HepG2 (cell line): Measurements from ENCODE around the gene CHCHD6. TPM values are rescaled to one million over a fixed set of nuclear protein-coding genes. Genes with fewer than 3 reads are reported as not detected.

Experiments
- ATAC-seq: fragments of 200-7000 bp; cut with Tn5 transposase; 3 replicates; pipeline ENCODE4 v1.9.1; 2020; ENCODE audit warnings: mild to moderate bottlenecking, moderate library complexity
- BruUV-seq: library from RNA; stranded (reverse); fragments of 400-500 nt; replicated peaks from 2 replicates; lab custom pipeline; 2021; lab: Mats Ljungman, UMichigan
- CTCF ChIA-PET: fragments of 300-600 bp; formaldehyde crosslinking; extraction: SDS; loops from one replicate; lab custom pipeline; 2021; ENCODE audit warnings: low total read pairs, inconsistent platforms, low intra/inter-chr PET ratio; lab: Yijun Ruan, JAX
- POLR2A ChIA-PET: fragments of 350-600 bp; sonication (Branson Sonifier 250); formaldehyde crosslinking; loops from one replicate; lab custom pipeline; 2020; ENCODE audit warnings: antibody characterized with exemption, inconsistent platforms; lab: Yijun Ruan, JAX
- DNase-seq: peaks from one replicate; pipeline ENCODE4 v3.0.0-alpha.2; 2015; ENCODE audit warnings: low spot score
- FAIRE-seq: peaks from 3 replicates; lab custom pipeline; 2011; peaks lifted over from hg19 to GRCh38; lab: Jason Lieb, UNC
- H2AFZ ChIP-seq: one replicate; pipeline ENCODE4 v1.6.1; 2011; ENCODE audit warnings: low read length, inconsistent platforms
- H3K27ac ChIP-seq: fragments of 300-600 bp; 3 replicates; pipeline ENCODE4 v1.8.0; 2011; ENCODE audit warnings: mixed run types, mild to moderate bottlenecking, mixed read lengths, low read length, inconsistent platforms; ENCODE audit not compliant: insufficient read depth; ENCODE audit errors: extremely low read length
- H3K27me3 ChIP-seq, 2 experiments: fragments of 200-600 bp in 1 of 2; 2 replicates in 1 of 2; 3 replicates in 1 of 2; pipeline versions ENCODE4 v1.6.0 to v1.8.0; 2011; ENCODE audit warnings: low read length in 2 of 2, mild to moderate bottlenecking in 2 of 2, moderate library complexity in 2 of 2, inconsistent platforms in 1 of 2; ENCODE audit not compliant: insufficient read depth in 2 of 2, control insufficient read depth in 1 of 2
- H3K36me3 ChIP-seq, 2 experiments: fragments of 200-600 bp in 1 of 2; replicated peaks in 1 of 2; 2 replicates in 1 of 2; 3 replicates in 1 of 2; pipeline versions ENCODE4 v1.5.1 to v1.8.0; 2011; ENCODE audit warnings: low read length in 2 of 2, inconsistent platforms in 1 of 2; ENCODE audit not compliant: insufficient read depth in 2 of 2, control insufficient read depth in 1 of 2
- H3K4me1 ChIP-seq: 2 replicates; pipeline ENCODE4 v1.5.1; 2012; ENCODE audit warnings: low read length, inconsistent platforms; ENCODE audit not compliant: insufficient read depth
- H3K4me2 ChIP-seq: 2 replicates; pipeline ENCODE4 v1.6.0; 2011; ENCODE audit warnings: low read depth, low read length, inconsistent platforms
- H3K4me3 ChIP-seq, 3 experiments: fragments of 200-600 bp in 1 of 3; sonication (generic), shearing (Covaris generic) in 1 of 3; replicated peaks in 1 of 3; 2 replicates each; pipeline ENCODE4 v1.5.1; 2011 to 2016; ENCODE audit warnings: low read length in 3 of 3, inconsistent platforms in 2 of 3, low read depth in 2 of 3, mild to moderate bottlenecking in 2 of 3, control low read depth in 1 of 3, mixed read lengths in 1 of 3; ENCODE audit not compliant: insufficient read depth in 1 of 3
- H3K79me2 ChIP-seq: one replicate; pipeline ENCODE4 v1.6.1; 2011; ENCODE audit warnings: low read length, inconsistent platforms; ENCODE audit not compliant: insufficient read depth
- H3K9ac ChIP-seq: 2 replicates; pipeline ENCODE4 v1.6.0; 2011; ENCODE audit warnings: mild to moderate bottlenecking, low read depth, low read length, inconsistent platforms; ENCODE audit not compliant: insufficient read depth
- H3K9me3 ChIP-seq: 2 replicates; pipeline ENCODE4 v1.5.1; 2012; ENCODE audit warnings: mild to moderate bottlenecking, low read length
- H4K20me1 ChIP-seq: 2 replicates; pipeline ENCODE4 v1.6.0; 2011; ENCODE audit warnings: inconsistent platforms, mild to moderate bottlenecking, low read length, moderate library complexity; ENCODE audit not compliant: insufficient read depth
- ISX ChIP-seq: sonication (generic); formaldehyde crosslinking; conservative IDR thresholded peaks from 2 replicates; pipeline ENCODE4 v1.5.0; 2020; ENCODE audit warnings: missing genetic modification reagents
- NR2F6 ChIP-seq, 2 experiments: IDR thresholded peaks; 2 replicates each; pipeline ENCODE4 v1.6.1; 2016; ENCODE audit warnings: antibody characterized with exemption in 1 of 2, mild to moderate bottlenecking in 1 of 2
- SCMH1 ChIP-seq: sonication (generic); formaldehyde crosslinking; IDR thresholded peaks from 2 replicates; pipeline ENCODE4 v1.9.0; 2021; ENCODE audit warnings: missing genetic modification reagents, mild to moderate bottlenecking, borderline replicate concordance
- ZNF18 ChIP-seq: sonication (generic); formaldehyde crosslinking; IDR thresholded peaks from 2 replicates; pipeline ENCODE4 v1.8.0; 2022; ENCODE audit warnings: mild to moderate bottlenecking, missing genetic modification reagents; ENCODE audit not compliant: insufficient replicate concordance
- ZNF672 ChIP-seq: sonication (generic); formaldehyde crosslinking; IDR thresholded peaks from 2 replicates; pipeline ENCODE4 v1.8.1; 2022; ENCODE audit warnings: missing genetic modification reagents
- WGBS: methylation state at CpG from one replicate; pipeline ENCODE4 v1.1.6; 2017; ENCODE audit warnings: low lambda C conversion rate; 5-methylcytosine and 5-hydroxymethylcytosine counted together
- in situ Hi-C: cut with HindIII; loops from 2 replicates; pipeline ENCODE4 v1.10.0; 2017; ENCODE audit warnings: low pct_unique_long_range_greater_than_20kb; ENCODE audit not compliant: extremely low pct_ligation_motif_present
- intact Hi-C: fragments of 100-400 bp; cut with micrococcal nuclease; formaldehyde crosslinking; loops from one replicate; pipeline ENCODE4 v1.10.0; 2022; ENCODE audit not compliant: unreplicated experiment
- polyA plus RNA-seq, 8 experiments: library from polyadenylated mRNA; depleted of rRNA in 3 of 8; stranded (reverse) in 7 of 8; unstranded in 1 of 8; fragments of >200 nt; fragmentation: Illumina TruSeq in 4 of 8; extraction: Trizol in 4 of 8; gene quantifications; 2 replicates each; pipeline versions ENCODE4 v1.2.1 to v1.2.3, GENCODE V29; 2011 to 2016; ENCODE audit warnings: low read depth in 4 of 8, missing spikeins in 1 of 8, mixed read lengths in 1 of 8; ENCODE audit not compliant: insufficient read depth in 1 of 8
- total RNA-seq, 5 experiments: library from RNA; depleted of rRNA; stranded (reverse); fragments of >200 nt; fragmentation: Illumina TruSeq; extraction: Trizol; gene quantifications; 2 replicates each; pipeline ENCODE4 v1.2.3, GENCODE V29; 2016; ENCODE audit warnings: low read depth in 1 of 5
- TF ChIP-seq, protein P1 (sequence below): fragments of 450-650 bp; IDR thresholded peaks from 2 replicates; pipeline ENCODE4 v1.6.1; 2017; ENCODE audit warnings: mild to moderate bottlenecking

The CHCHD6 gene
- total and polyA plus RNA-seq, 2 of the 13 experiments (the other 11 are each of a cell fraction or from before 2014, with no cell fraction given), result 20.3 to 20.8 TPM

- no peaks in the 10 kb centered on the region for H3K79me2 ChIP-seq
- ChIA-PET CTCF (no interaction called here), POLR2A (no interaction called here)
- FAIRE-seq, result no peak
- BruUV-seq, result no TSS peak
- in situ Hi-C loops, result no loop called here
- H3K27ac ChIP-seq, result no peak overlapping the region
- peaks cover 0 to 1% of the 10 kb centered on the region in 2 experiments; a peak in 1 of 5 replicates for H3K36me3 ChIP-seq
- no peak overlapping the region for H3K4me2 ChIP-seq
- H4K20me1 ChIP-seq, result no peaks in the 10 kb centered on the region
- H2AFZ ChIP-seq, result no peak overlapping the region
- H3K27me3 ChIP-seq, result no peaks in the 10 kb centered on the region
- no peak for TF ChIP-seq SCMH1 (CRISPR knock-in tag)
- TF ChIP-seq NR2F6 (IDR thresholded peaks at IDR 0.05), result no peak
- TF ChIP-seq NR2F6 (CRISPR knock-in tag; IDR thresholded peaks at IDR 0.05), result no peak
- TF ChIP-seq ZNF672, result no peak
- TF ChIP-seq, protein P1, sequence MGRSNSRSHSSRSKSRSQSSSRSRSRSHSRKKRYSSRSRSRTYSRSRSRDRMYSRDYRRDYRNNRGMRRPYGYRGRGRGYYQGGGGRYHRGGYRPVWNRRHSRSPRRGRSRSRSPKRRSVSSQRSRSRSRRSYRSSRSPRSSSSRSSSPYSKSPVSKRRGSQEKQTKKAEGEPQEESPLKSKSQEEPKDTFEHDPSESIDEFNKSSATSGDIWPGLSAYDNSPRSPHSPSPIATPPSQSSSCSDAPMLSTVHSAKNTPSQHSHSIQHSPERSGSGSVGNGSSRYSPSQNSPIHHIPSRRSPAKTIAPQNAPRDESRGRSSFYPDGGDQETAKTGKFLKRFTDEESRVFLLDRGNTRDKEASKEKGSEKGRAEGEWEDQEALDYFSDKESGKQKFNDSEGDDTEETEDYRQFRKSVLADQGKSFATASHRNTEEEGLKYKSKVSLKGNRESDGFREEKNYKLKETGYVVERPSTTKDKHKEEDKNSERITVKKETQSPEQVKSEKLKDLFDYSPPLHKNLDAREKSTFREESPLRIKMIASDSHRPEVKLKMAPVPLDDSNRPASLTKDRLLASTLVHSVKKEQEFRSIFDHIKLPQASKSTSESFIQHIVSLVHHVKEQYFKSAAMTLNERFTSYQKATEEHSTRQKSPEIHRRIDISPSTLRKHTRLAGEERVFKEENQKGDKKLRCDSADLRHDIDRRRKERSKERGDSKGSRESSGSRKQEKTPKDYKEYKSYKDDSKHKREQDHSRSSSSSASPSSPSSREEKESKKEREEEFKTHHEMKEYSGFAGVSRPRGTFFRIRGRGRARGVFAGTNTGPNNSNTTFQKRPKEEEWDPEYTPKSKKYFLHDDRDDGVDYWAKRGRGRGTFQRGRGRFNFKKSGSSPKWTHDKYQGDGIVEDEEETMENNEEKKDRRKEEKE, result no peak
- TF ChIP-seq ZNF18, result no peak
- no peak for TF ChIP-seq ISX (CRISPR knock-in tag)
- 98% methylated on average over 5 of the region's 7 CpGs for WGBS
- no peaks in the 10 kb centered on the region for H3K4me1 ChIP-seq
- H3K9me3 ChIP-seq, result no peaks in the 10 kb centered on the region
- no peak for DNase-seq
- intact Hi-C loops, result no loop called here
- no peak overlapping the region for H3K9ac ChIP-seq
- no peak for ATAC-seq
- H3K4me3 ChIP-seq, result no peak overlapping the region
These were observed 233.9 kb downstream of the CHCHD6 start for GRCh38 chr3:126937973-126938372.
